Measurements from ENCODE around the gene SAMD1. TPM values are rescaled to one million over a fixed set of nuclear protein-coding genes. Genes with fewer than 3 reads are reported as not detected.
"Not testable (repeated sequence)": the region's sequence is repeated elsewhere in the genome, so short reads cannot be mapped to it uniquely, and the experiment has no call there.

SAMD1 gene
- total RNA-seq, 1 donor from 2014 or later = 67.2 TPM

GRCh38 chr19:14048443-14049153 is 42.0 kb downstream of the SAMD1 start:
- H3K4me1 Mint-ChIP-seq = no peaks in the 10 kb centered on the region
- no peaks in the 10 kb centered on the region for H3K36me3 Mint-ChIP-seq (ENCODE audit: low read depth)
- DNase-seq (ENCODE audit: low read depth, low spot score) = peak; percentile 63
- H3K27ac Mint-ChIP-seq (ENCODE audit: unreplicated experiment) = no peak overlapping the region
- H3K4me3 Mint-ChIP-seq = no peak overlapping the region
- H3K9me3 Mint-ChIP-seq = no peaks in the 10 kb centered on the region
- no peaks in the 10 kb centered on the region for H3K27me3 Mint-ChIP-seq (ENCODE audit: low read depth)
- TF ChIP-seq CTCF (conservative IDR thresholded peaks at IDR 0.05) = peak; percentile 76

GRCh38 chr19:14047866-14048265 is 42.7 kb downstream of the SAMD1 start:
- H3K4me1 Mint-ChIP-seq; H3K36me3 Mint-ChIP-seq (ENCODE audit: low read depth); H3K9me3 Mint-ChIP-seq; H3K4me3 Mint-ChIP-seq; H3K27me3 Mint-ChIP-seq (ENCODE audit: low read depth); DNase-seq (ENCODE audit: low read depth, low spot score); H3K27ac Mint-ChIP-seq (ENCODE audit: unreplicated experiment): not testable (repeated sequence)

GRCh38 chr19:14042659-14043608 is 47.6 kb downstream of the SAMD1 start:
- not testable (repeated sequence) for H3K4me1 Mint-ChIP-seq; H3K4me3 Mint-ChIP-seq; H3K27me3 Mint-ChIP-seq (ENCODE audit: low read depth); H3K9me3 Mint-ChIP-seq; H3K36me3 Mint-ChIP-seq (ENCODE audit: low read depth)
- peak; percentile 65 for DNase-seq (ENCODE audit: low read depth, low spot score)
- H3K27ac Mint-ChIP-seq (ENCODE audit: unreplicated experiment) = peak overlapping the region; percentile 97
- TF ChIP-seq CTCF (conservative IDR thresholded peaks at IDR 0.05) = peak; percentile 67

- peaks cover 7% of the 10 kb centered on the region for H3K4me1 Mint-ChIP-seq
- no peaks in the 10 kb centered on the region for H3K27me3 Mint-ChIP-seq (ENCODE audit: low read depth)
- TF ChIP-seq CTCF (conservative IDR thresholded peaks at IDR 0.05) = no peak
- no peak for DNase-seq (ENCODE audit: low read depth, low spot score)
- no peaks in the 10 kb centered on the region for H3K9me3 Mint-ChIP-seq
- H3K27ac Mint-ChIP-seq (ENCODE audit: unreplicated experiment) = no peak overlapping the region
- no peak overlapping the region for H3K4me3 Mint-ChIP-seq
- peaks cover 3% of the 10 kb centered on the region for H3K36me3 Mint-ChIP-seq (ENCODE audit: low read depth)
These were observed 51.4 kb downstream of the SAMD1 start for GRCh38 chr19:14039181-14039580.

Other genes with a start within 250 kb of the SAMD1 start
- gene NANOS3, start 213.6 kb downstream of the SAMD1 start, total RNA-seq = 0.73 and 1.6 TPM in 2 replicates
- gene BRME1, start 184.6 kb downstream of the SAMD1 start, total RNA-seq = 15.0 and 15.1 TPM in 2 replicates
- gene CC2D1A, start 184.6 kb downstream of the SAMD1 start, total RNA-seq = 31.7 and 32.4 TPM in 2 replicates
- 0.14 and 0.42 TPM in 2 replicates for gene PODNL1, start 152.3 kb downstream of the SAMD1 start, total RNA-seq
- gene DCAF15, start 138.2 kb downstream of the SAMD1 start, total RNA-seq = 83.5 and 85.6 TPM in 2 replicates
- gene RFX1, start 84.4 kb downstream of the SAMD1 start, total RNA-seq = 17.6 and 19.9 TPM in 2 replicates
- gene RLN3, start 62.6 kb downstream of the SAMD1 start, total RNA-seq = not detected in 2 replicates
- gene IL27RA, start 59.0 kb downstream of the SAMD1 start, total RNA-seq = 4.8 and 5.0 TPM in 2 replicates
- gene PALM3, start 28.7 kb downstream of the SAMD1 start, total RNA-seq = 5.2 and 5.7 TPM in 2 replicates
- 0.39 and 0.98 TPM in 2 replicates for gene MISP3, start 18.0 kb downstream of the SAMD1 start, total RNA-seq
- gene C19orf67, start 5.0 kb downstream of the SAMD1 start, total RNA-seq = not detected in 2 replicates
- gene PRKACA, start 27.0 kb upstream of the SAMD1 start, total RNA-seq = 103 TPM in 2 replicates
- gene ASF1B, start 45.8 kb upstream of the SAMD1 start, total RNA-seq = 54.8 and 55.6 TPM in 2 replicates
- 34.6 and 38.5 TPM in 2 replicates for gene ADGRL1, start 115.4 kb upstream of the SAMD1 start, total RNA-seq

Measured in neural crest cell (in vitro differentiated cells).